ENCODE data around the gene LRRC57. TPM values are rescaled to one million over a fixed set of nuclear protein-coding genes. Genes with fewer than 3 reads are reported as not detected.
A peak's percentile ranks its signal among the peaks of the same experiment; 100 is the strongest.

The LRRC57 gene
- total RNA-seq, 1 donor from 2014 or later = 15.0 TPM

DNA sequence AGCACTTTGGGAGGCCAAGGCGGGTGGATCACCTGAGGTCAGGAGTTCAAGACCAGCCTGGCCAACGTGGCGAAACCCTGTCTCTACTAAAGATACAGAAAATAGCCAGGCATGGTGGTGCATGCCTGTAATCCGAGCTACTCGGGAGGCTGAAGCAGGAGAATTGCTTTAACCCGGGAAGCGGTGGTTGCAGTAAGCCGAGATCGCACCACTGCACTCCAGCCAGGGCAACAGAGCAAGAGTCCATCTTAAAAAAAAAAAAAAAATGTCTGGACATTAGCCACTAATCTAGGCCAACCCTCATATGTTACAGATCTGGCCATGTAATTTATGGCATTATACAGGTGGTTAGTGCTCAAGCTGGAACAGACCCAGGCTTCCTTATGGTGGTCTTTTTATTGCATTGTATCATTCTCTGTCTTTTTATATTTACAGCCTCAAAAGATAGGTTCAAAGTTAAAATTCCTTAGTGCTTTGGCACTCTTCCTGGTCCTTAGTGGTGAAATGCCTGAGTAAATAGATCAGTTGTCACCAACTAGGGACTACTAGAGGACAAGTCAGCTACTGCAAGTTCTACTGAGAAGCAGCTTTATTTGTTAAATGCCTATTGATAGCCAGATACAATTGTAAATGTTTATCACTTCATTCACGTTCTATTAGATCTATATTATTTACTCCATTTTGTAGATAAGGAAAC, 42.8 kb upstream of the LRRC57 start:
- Histone ChIP-seq H3K4me1 (peaks cover 71% of the 10 kb centered on the region), H3K36me3 (peaks cover 1% of the 10 kb centered on the region), H3K27ac (replicated peaks) (peak overlapping the region; percentile 81), H3K27me3 (ENCODE audit: low read depth) (no peaks in the 10 kb centered on the region), H3K4me3 (no peak overlapping the region), H3K9me3 (replicated peaks) (no peaks in the 10 kb centered on the region)
- TF ChIP-seq, protein P1, sequence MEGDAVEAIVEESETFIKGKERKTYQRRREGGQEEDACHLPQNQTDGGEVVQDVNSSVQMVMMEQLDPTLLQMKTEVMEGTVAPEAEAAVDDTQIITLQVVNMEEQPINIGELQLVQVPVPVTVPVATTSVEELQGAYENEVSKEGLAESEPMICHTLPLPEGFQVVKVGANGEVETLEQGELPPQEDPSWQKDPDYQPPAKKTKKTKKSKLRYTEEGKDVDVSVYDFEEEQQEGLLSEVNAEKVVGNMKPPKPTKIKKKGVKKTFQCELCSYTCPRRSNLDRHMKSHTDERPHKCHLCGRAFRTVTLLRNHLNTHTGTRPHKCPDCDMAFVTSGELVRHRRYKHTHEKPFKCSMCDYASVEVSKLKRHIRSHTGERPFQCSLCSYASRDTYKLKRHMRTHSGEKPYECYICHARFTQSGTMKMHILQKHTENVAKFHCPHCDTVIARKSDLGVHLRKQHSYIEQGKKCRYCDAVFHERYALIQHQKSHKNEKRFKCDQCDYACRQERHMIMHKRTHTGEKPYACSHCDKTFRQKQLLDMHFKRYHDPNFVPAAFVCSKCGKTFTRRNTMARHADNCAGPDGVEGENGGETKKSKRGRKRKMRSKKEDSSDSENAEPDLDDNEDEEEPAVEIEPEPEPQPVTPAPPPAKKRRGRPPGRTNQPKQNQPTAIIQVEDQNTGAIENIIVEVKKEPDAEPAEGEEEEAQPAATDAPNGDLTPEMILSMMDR (IDR thresholded peaks at IDR 0.05; ENCODE audit: borderline replicate concordance) = peak; percentile 46
- intact Hi-C loops (cut with micrococcal nuclease) = no loop called here
- DNase-seq = no peak

DNA sequence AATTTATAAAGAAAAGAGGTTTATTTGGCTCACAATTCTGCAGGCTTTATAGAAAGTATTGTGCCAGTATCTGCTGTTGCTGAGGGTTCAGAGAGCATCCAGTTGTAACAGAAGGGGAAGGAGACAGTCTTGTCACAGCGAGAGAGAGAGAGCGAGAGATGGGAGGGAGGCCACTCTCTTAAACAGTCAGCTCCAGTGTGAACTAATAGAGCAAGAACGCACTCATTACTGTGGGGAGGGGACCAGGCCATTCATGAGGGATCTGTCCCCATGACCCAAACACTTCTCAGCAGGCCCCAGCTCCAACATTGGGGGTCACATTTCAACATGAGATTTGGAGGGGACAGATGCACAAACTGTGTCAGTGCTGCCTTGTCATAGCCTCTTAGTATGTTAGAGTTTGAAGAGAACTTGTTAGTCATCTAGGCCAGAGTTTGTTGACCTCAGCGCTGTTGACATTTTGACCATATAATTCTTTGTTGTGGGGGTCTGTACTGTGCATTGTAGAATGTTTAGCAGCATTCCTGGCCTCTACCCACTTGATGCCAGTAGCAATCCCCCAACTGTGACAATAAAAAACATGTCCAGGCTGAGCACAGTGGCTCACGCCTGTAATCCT, 42.1 kb upstream of the LRRC57 start:
- no peak for DNase-seq
- intact Hi-C loops (cut with micrococcal nuclease) = no loop called here
- H3K4me3 ChIP-seq = no peak overlapping the region
- TF ChIP-seq, protein P1 (IDR thresholded peaks at IDR 0.05; ENCODE audit: borderline replicate concordance) = no peak
- peaks cover 8% of the 10 kb centered on the region for H3K36me3 ChIP-seq
- peak overlapping the region; percentile 81 for H3K27ac ChIP-seq (replicated peaks)
- peaks cover 64% of the 10 kb centered on the region for H3K4me1 ChIP-seq
- H3K9me3 ChIP-seq (replicated peaks) = no peaks in the 10 kb centered on the region
- H3K27me3 ChIP-seq (ENCODE audit: low read depth) = no peaks in the 10 kb centered on the region

DNA sequence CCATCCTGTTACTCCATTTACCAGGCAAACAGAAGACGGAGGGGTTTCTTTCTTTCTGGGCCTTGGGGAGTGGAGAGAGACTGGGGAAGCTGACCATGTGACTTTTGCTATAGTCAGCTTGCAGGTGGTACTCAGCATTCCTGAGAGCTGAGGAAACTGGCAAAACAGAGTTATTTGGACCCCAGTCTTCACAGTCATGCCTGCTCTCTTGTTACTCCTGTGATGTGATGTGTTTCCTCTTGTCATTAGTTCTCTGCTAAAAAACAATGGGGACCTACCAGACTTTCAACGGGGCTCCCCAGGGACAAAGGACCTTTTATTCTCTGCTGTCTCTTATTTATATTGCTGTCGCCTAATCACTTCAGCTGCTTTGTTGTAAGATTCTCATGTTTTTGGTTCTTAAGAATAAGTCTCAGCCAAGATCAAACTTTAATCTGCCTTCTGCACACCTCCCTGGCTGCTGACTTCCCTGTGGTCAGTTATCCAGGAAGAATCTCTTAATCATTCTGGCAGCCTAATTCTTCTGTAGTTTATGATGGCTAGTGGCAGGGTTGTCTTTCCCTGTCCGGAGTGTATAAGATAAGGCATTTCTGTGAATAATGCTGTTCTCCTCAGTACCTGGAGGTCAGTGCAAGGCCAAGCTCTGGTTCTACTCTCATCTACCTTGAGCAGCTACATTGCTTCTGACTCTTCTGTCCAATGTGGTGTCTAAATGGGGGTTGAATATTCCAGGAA, 35.6 kb upstream of the LRRC57 start:
- intact Hi-C loops (cut with micrococcal nuclease) = no loop called here
- TF ChIP-seq, protein P1 (IDR thresholded peaks at IDR 0.05; ENCODE audit: borderline replicate concordance) = no peak
- Histone ChIP-seq H3K27me3 (ENCODE audit: low read depth) (no peaks in the 10 kb centered on the region), H3K36me3 (peaks cover 9% of the 10 kb centered on the region), H3K4me3 (peak overlapping the region; percentile 47), H3K27ac (replicated peaks) (peak overlapping the region; percentile 84), H3K4me1 (peaks cover 75% of the 10 kb centered on the region), H3K9me3 (replicated peaks) (no peaks in the 10 kb centered on the region)
- DNase-seq = no peak

DNA sequence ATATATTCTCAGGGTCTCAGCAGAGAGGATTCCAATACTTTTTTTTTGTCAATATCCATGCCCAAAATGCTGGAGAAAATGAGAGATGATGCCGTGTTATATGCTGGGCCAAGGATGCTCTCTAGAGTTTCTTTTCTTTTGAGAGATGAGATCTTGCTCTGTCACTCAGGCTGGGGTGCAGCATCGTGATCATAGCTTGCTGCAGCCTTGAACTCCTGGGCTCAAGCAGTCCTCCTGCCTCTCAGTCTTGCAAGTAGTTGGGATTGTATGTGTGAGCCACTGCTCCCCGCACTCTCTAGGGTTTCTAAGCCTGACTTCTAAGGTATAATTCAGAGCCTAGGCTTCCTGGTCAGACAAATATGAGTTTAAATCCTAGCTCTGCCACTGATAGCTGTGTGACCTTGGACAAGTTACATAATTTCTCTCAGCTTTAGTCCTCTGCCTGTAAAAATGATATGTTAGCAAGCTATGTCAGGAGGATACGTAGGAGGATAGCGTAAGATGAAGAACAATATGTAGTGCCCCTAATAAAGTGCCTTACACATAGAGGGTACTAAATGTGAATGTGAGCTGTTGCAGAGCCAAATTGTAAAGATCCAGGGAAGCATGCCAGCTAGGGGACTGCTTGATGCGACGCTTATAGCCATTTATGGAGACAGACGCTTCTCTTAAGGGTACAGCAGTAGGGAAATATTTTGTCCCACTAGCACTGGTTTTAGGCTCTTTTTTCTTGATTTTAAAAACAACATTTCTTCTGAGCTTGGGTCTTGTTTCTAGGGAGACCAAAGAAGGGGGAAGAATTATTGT, 34.2 kb upstream of the LRRC57 start:
- TF ChIP-seq, protein P1 (IDR thresholded peaks at IDR 0.05; ENCODE audit: borderline replicate concordance) = no peak
- no peaks in the 10 kb centered on the region for H3K27me3 ChIP-seq (ENCODE audit: low read depth)
- DNase-seq = no peak
- H3K4me1 ChIP-seq = peaks cover 75% of the 10 kb centered on the region
- no peaks in the 10 kb centered on the region for H3K9me3 ChIP-seq (replicated peaks)
- peaks cover 9% of the 10 kb centered on the region for H3K36me3 ChIP-seq
- H3K27ac ChIP-seq (replicated peaks) = peak overlapping the region; percentile 84
- intact Hi-C loops (cut with micrococcal nuclease) = no loop called here
- H3K4me3 ChIP-seq = peak overlapping the region; percentile 47

DNA sequence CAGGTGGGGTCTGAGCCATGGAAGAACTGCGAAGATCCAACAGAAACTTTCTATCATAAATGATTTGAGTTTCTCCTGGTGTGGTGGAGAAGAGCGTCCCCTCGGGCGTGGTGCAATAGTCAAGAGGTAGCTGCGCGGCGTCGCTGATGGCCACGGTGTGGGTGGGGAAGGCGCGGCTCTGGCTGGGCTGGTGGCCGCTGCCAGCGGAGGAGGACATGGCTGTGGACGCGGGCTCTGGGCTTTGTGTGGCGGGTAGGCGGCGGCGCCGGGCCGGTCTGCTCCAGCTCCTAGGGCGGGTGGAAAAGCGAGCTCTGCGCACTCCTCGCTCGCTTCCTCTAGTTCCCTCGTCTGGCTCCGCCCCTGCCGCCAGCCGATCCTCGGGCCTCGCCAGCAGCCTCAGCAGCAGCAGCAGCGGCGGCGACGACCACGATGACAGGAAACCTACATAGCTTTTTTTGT, 32.7 kb upstream of the LRRC57 start:
- peaks cover 87% of the 10 kb centered on the region for H3K4me1 ChIP-seq
- intact Hi-C loops (cut with micrococcal nuclease) = no loop called here
- peak overlapping the region; percentile 65 for H3K4me3 ChIP-seq
- no peaks in the 10 kb centered on the region for H3K27me3 ChIP-seq (ENCODE audit: low read depth)
- DNase-seq = peak; percentile 92
- TF ChIP-seq, protein P1 (IDR thresholded peaks at IDR 0.05; ENCODE audit: borderline replicate concordance) = no peak
- H3K36me3 ChIP-seq = peaks cover 7% of the 10 kb centered on the region
- peak overlapping the region; percentile 84 for H3K27ac ChIP-seq (replicated peaks)
- H3K9me3 ChIP-seq (replicated peaks) = no peaks in the 10 kb centered on the region
